B cell (primary cell): Measurements from ENCODE around the gene KRI1. TPM values are rescaled to one million over a fixed set of nuclear protein-coding genes. Genes with fewer than 3 reads are reported as not detected.

Source experiments
- ATAC-seq: fragments of 200-7000 bp; cut with Tn5 transposase; one replicate; pipeline ENCODE4 v1.10.0; 2021; ENCODE audit warnings: low read depth, mild to moderate bottlenecking, moderate number of reproducible peaks, moderate library complexity
- CTCF ChIA-PET: fragments of 350-600 bp; sonication (Branson Sonifier 250); formaldehyde crosslinking; loops from one replicate; lab custom pipeline; 2021; ENCODE audit warnings: antibody characterized with exemption, inconsistent platforms; lab: Charles Lee
- POLR2A ChIA-PET: fragments of 350-600 bp; sonication (Branson Sonifier 250); formaldehyde crosslinking; loops from one replicate; lab custom pipeline; 2021; ENCODE audit warnings: antibody characterized with exemption; lab: Charles Lee
- DNase-seq: peaks from one replicate; pipeline ENCODE4 v3.0.0; 2013
- H2AFZ ChIP-seq: 2 replicates; pipeline ENCODE4 v1.6.1; 2012; ENCODE audit warnings: mild to moderate bottlenecking, low read depth, low read length; ENCODE audit not compliant: insufficient read depth, poor library complexity, severe bottlenecking
- H3K27ac ChIP-seq, 2 donors: 1 replicate in 1 of 2; 2 replicates in 1 of 2; pipeline ENCODE4 v1.5.1; 2012 to 2013; ENCODE audit warnings: low read length in 2 of 2, mild to moderate bottlenecking in 2 of 2, moderate library complexity in 1 of 2
- H3K27me3 ChIP-seq, 4 experiments: fragments of 200-600 bp in 1 of 4; sonication (generic) in 1 of 4; replicated peaks in 1 of 4; 1 replicate in 2 of 4; 2 replicates in 2 of 4; pipeline versions ENCODE4 v1.6.1 to v1.7.0; 2013 to 2016; ENCODE audit warnings: low read length in 3 of 4, mild to moderate bottlenecking in 2 of 4, mixed read lengths in 1 of 4, moderate library complexity in 1 of 4; ENCODE audit not compliant: insufficient read depth in 4 of 4, control insufficient read depth in 3 of 4; ENCODE audit errors: control extremely low read depth in 1 of 4
- H3K36me3 ChIP-seq, 2 experiments: replicated peaks in 1 of 2; 1 replicate in 1 of 2; 2 replicates in 1 of 2; pipeline versions ENCODE4 v1.6.1 to v1.7.1; 2013; ENCODE audit warnings: low read length in 1 of 2; ENCODE audit not compliant: insufficient read depth in 2 of 2, control insufficient read depth in 1 of 2; ENCODE audit errors: control extremely low read depth in 1 of 2, extremely low read depth in 1 of 2
- H3K4me1 ChIP-seq, 2 donors: fragments of 200-600 bp in 1 of 2; sonication (generic) in 1 of 2; 1 replicate in 1 of 2; 2 replicates in 1 of 2; pipeline versions ENCODE4 v1.5.1 to v1.6.1; 2013 to 2017; ENCODE audit warnings: low read length in 2 of 2; ENCODE audit not compliant: control insufficient read depth in 2 of 2, insufficient read depth in 2 of 2
- H3K4me2 ChIP-seq: replicated peaks from 2 replicates; pipeline ENCODE3; 2012; ENCODE audit warnings: mild to moderate bottlenecking, low read depth, low read length; ENCODE audit not compliant: poor library complexity, severe bottlenecking
- H3K4me3 ChIP-seq, 5 experiments: fragments of 200-600 bp in 1 of 5; sonication (generic) in 1 of 5; 1 replicate in 3 of 5; 2 replicates in 2 of 5; pipeline versions ENCODE4 v1.5.1 to v1.7.0; 2011 to 2016; ENCODE audit warnings: low read length in 4 of 5, mild to moderate bottlenecking in 4 of 5, low read depth in 2 of 5, control low read depth in 1 of 5, moderate library complexity in 1 of 5; ENCODE audit not compliant: insufficient read depth in 1 of 5; ENCODE audit errors: control extremely low read depth in 1 of 5, extremely low read depth in 1 of 5
- H3K79me2 ChIP-seq: fragments of 200-600 bp; sonication (generic); one replicate; pipeline ENCODE4 v1.6.0; 2016; ENCODE audit warnings: low read length; ENCODE audit not compliant: control insufficient read depth, insufficient read depth
- H3K9ac ChIP-seq: fragments of 200-600 bp; sonication (generic); 2 replicates; pipeline ENCODE4 v1.6.1; 2017; ENCODE audit warnings: mild to moderate bottlenecking, low read length, moderate library complexity
- H3K9me3 ChIP-seq, 3 donors: one replicate each; pipeline versions ENCODE4 v1.6.1 to v1.7.1; 2013; ENCODE audit warnings: low read length in 2 of 3; ENCODE audit not compliant: control insufficient read depth in 2 of 3, insufficient read depth in 1 of 3; ENCODE audit errors: control extremely low read depth in 1 of 3
- H4K20me1 ChIP-seq: 2 replicates; pipeline ENCODE4 v1.6.0; 2012; ENCODE audit warnings: mild to moderate bottlenecking, low read length; ENCODE audit not compliant: insufficient read depth, control insufficient read depth, poor library complexity, severe bottlenecking
- H3K27ac Mint-ChIP-seq: one replicate; pipeline ENCODE4 v1.8.0; 2021; ENCODE audit warnings: mixed read lengths
- H3K27me3 Mint-ChIP-seq: one replicate; pipeline ENCODE4 v1.8.0; 2021; ENCODE audit warnings: mixed read lengths
- H3K4me1 Mint-ChIP-seq: one replicate; pipeline ENCODE4 v1.8.0; 2021; ENCODE audit warnings: mixed read lengths
- H3K4me3 Mint-ChIP-seq: one replicate; pipeline ENCODE4 v1.8.0; 2021; ENCODE audit warnings: mixed read lengths
- H3K9me3 Mint-ChIP-seq: one replicate; pipeline ENCODE4 v1.8.0; 2022; ENCODE audit warnings: mixed read lengths; ENCODE audit not compliant: insufficient read depth
- CTCF ChIP-seq: fragments of 200-600 bp; IDR thresholded peaks from one replicate; pipeline ENCODE4 v1.8.0; 2022; ENCODE audit warnings: antibody characterized with exemption, mild to moderate bottlenecking
- EZH2 ChIP-seq: IDR thresholded peaks from 2 replicates; pipeline ENCODE4 v1.6.1; 2012; ENCODE audit warnings: borderline replicate concordance, low read depth, mild to moderate bottlenecking, moderate library complexity, low read length; ENCODE audit not compliant: insufficient read depth, poor library complexity, severe bottlenecking
- WGBS: methylation state at CpG from one replicate; pipeline ENCODE4 v1.1.5; 2013; ENCODE audit warnings: missing lambda C conversion rate; ENCODE audit not compliant: insufficient coverage; 5-methylcytosine and 5-hydroxymethylcytosine counted together
- intact Hi-C: fragments of 100-400 bp; cut with micrococcal nuclease; formaldehyde crosslinking; loops from one replicate; pipeline ENCODE4 v1.10.0; 2022
- polyA plus RNA-seq: library from polyadenylated mRNA; depleted of rRNA; stranded (reverse); fragments of >200 nt; gene quantifications from 2 replicates; pipeline ENCODE4 v1.2.3, GENCODE V29; 2012
- total RNA-seq, 2 donors: library from RNA; stranded (reverse); fragments of 120-200 nt in 1 of 2; gene quantifications; 1 replicate in 1 of 2; 2 replicates in 1 of 2; pipeline versions ENCODE4 v1.2.3 to v1.2.4, GENCODE V29; 2013 to 2022

Gene KRI1
- total and polyA plus RNA-seq, 2 donors (not counting 1 experiment from before 2014, with no cell fraction given): 46.7 to 62.8 TPM

- WGBS: 94% methylated on average over 5 of the region's 9 CpGs
- Mint-ChIP-seq H3K4me3 (no peak overlapping the region), H3K9me3 (no peaks in the 10 kb centered on the region), H3K27me3 (peaks cover 4% of the 10 kb centered on the region), H3K27ac (no peak overlapping the region), H3K4me1 (peaks cover 20% of the 10 kb centered on the region)
- H3K4me3 ChIP-seq: no peak overlapping the region
- H3K4me2 ChIP-seq: no peak overlapping the region
- ChIA-PET CTCF (interaction anchor here (0.7 to 9.2 kb wide), 11 partner anchors 14 to 117 kb away, joined by 3 to 464 read pairs (median 16); partner anchors contain the start of gene QTRT1), POLR2A (interaction anchor here (0.5 to 0.7 kb wide), 2 partner anchors 36 to 62 kb away, joined by 3 to 9 read pairs; no protein-coding TSS in a partner anchor)
- no peak for DNase-seq
- no peaks in the 10 kb centered on the region for H4K20me1 ChIP-seq
- TF ChIP-seq EZH2 (no peak), CTCF (no peak)
- no peaks in the 10 kb centered on the region for H3K27me3 ChIP-seq
- peaks cover 4 to 8% of the 10 kb centered on the region in 2 donors for H3K4me1 ChIP-seq
- no peaks in the 10 kb centered on the region for H3K36me3 ChIP-seq
- no peak overlapping the region for H2AFZ ChIP-seq
- no peak overlapping the region for H3K27ac ChIP-seq
- no peak for ATAC-seq
- peaks cover 9% of the 10 kb centered on the region for H3K79me2 ChIP-seq
- no peak overlapping the region for H3K9ac ChIP-seq
- no peaks in the 10 kb centered on the region for H3K9me3 ChIP-seq
- intact Hi-C loops: loop anchor here (5.0 kb wide), 1 partner anchor 34 kb away; no protein-coding TSS in a partner anchor
Measured at GRCh38 chr19:10583036-10583776, 17.4 kb upstream of the KRI1 start.

GRCh38 chr19:10582091-10582490 lies 16.3 kb upstream of the KRI1 start:
- H3K4me1 Mint-ChIP-seq: peaks cover 16% of the 10 kb centered on the region
- ATAC-seq: no peak
- no peak overlapping the region for H3K9ac ChIP-seq
- no peaks in the 10 kb centered on the region for H3K27me3 ChIP-seq
- no peak overlapping the region for H3K27ac Mint-ChIP-seq
- H3K27ac ChIP-seq: no peak overlapping the region
- no peaks in the 10 kb centered on the region for H4K20me1 ChIP-seq
- peaks cover 4 to 8% of the 10 kb centered on the region in 2 donors for H3K4me1 ChIP-seq
- no peak overlapping the region for H3K4me3 Mint-ChIP-seq
- H3K27me3 Mint-ChIP-seq: no peaks in the 10 kb centered on the region
- H2AFZ ChIP-seq: no peak overlapping the region
- H3K79me2 ChIP-seq: peaks cover 9% of the 10 kb centered on the region
- ChIA-PET CTCF (interaction anchor here (0.7 to 9.2 kb wide), 28 partner anchors 9 to 135 kb away, joined by 3 to 464 read pairs (median 10); partner anchors contain the start of gene QTRT1), POLR2A (interaction anchor here (0.7 to 2.5 kb wide), 4 partner anchors 21 to 64 kb away, joined by 3 to 29 read pairs (median 6); no protein-coding TSS in a partner anchor)
- TF ChIP-seq EZH2: no peak
- no peak for TF ChIP-seq CTCF
- H3K9me3 Mint-ChIP-seq: no peaks in the 10 kb centered on the region
- H3K36me3 ChIP-seq: no peaks in the 10 kb centered on the region
- no peak for DNase-seq
- WGBS: 94% methylated on average over 13 of the region's 13 CpGs
- intact Hi-C loops: loop anchor here (5.0 kb wide), 1 partner anchor 35 kb away; no protein-coding TSS in a partner anchor
- H3K9me3 ChIP-seq: no peaks in the 10 kb centered on the region
- H3K4me2 ChIP-seq: no peak overlapping the region
- H3K4me3 ChIP-seq: no peak overlapping the region
